Measurements from ENCODE around the gene DNASE2B. TPM values are rescaled to one million over a fixed set of nuclear protein-coding genes. Genes with fewer than 3 reads are reported as not detected.

Gene DNASE2B
- total RNA-seq, 1 experiment from 2014 or later = not detected

DNA sequence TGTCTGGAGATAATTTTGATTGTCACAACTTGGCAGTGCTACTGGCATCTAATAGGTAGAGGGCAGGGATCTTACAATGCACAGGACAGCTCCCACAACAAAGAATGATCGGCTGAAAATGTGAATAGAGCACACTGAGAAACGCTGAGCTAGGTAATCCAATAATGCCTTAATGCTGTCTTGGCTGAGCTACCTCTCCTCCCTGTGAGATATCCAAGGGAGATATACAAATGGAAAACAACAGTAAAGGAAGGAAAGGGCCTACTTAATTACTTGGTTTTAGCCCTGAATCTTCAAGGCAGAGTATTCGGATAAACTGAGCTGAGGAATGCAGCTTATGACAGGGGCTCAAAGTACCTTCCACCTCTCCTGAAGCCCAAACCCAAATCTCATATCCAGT is 2.9 kb downstream of the DNASE2B start:
- H4K91ac ChIP-seq (ENCODE audit: insufficient read length, low read depth, low read length) = no peak overlapping the region
- no peaks in the 10 kb centered on the region for H3K79me2 ChIP-seq (ENCODE audit: insufficient read depth, low read length)
- no peak overlapping the region for H4K8ac ChIP-seq (replicated peaks; ENCODE audit: insufficient read length, low read depth, low read length)
- H3K4me2 ChIP-seq (ENCODE audit: insufficient read depth, insufficient read length, low read length) = no peak overlapping the region
- no peak overlapping the region; the same call in 1 of the 2 replicates for H3K14ac ChIP-seq (ENCODE audit: insufficient read depth, low read length)
- H3K27me3 Mint-ChIP-seq (ENCODE audit: low read depth) = no peaks in the 10 kb centered on the region
- DNase-seq = no peak
- H3K27me3 ChIP-seq (ENCODE audit: insufficient read depth, low read length) = no peaks in the 10 kb centered on the region
- H3K4me1 Mint-ChIP-seq = peaks cover 6 to 11% of the 10 kb centered on the region in 2 experiments; a peak in 3 of 4 replicates
- H3K4me1 ChIP-seq (ENCODE audit: insufficient read depth, low read length) = no peaks in the 10 kb centered on the region
- H3K18ac ChIP-seq (ENCODE audit: insufficient read length, low read depth, low read length) = no peak overlapping the region
- no peak overlapping the region for H2BK5ac ChIP-seq (ENCODE audit: insufficient read length, low read length)
- no peak overlapping the region for H2BK20ac ChIP-seq (ENCODE audit: low read depth, low read length, poor library complexity, severe bottlenecking)
- no peaks in the 10 kb centered on the region for H3K23me2 ChIP-seq (ENCODE audit: insufficient read length, low read depth, low read length, poor library complexity, severe bottlenecking)
- no peaks in the 10 kb centered on the region for H3K79me1 ChIP-seq (ENCODE audit: insufficient read depth, low read depth, low read length, poor library complexity, severe bottlenecking)
- H2BK12ac ChIP-seq (ENCODE audit: insufficient read length, low read depth, low read length) = no peak overlapping the region
- no peaks in the 10 kb centered on the region for H3K36me3 Mint-ChIP-seq (ENCODE audit: insufficient read depth in 1 of 3, low read depth in 3 of 3)
- no peak overlapping the region for H2BK15ac ChIP-seq (ENCODE audit: low read depth, low read length)
- no peak overlapping the region for H3K27ac ChIP-seq (ENCODE audit: insufficient read length, low read depth, low read length)
- H3K9me3 Mint-ChIP-seq = no peaks in the 10 kb centered on the region
- H3T11ph ChIP-seq (ENCODE audit: low read length) = no peak overlapping the region
- H3K9me3 ChIP-seq (ENCODE audit: control insufficient read depth, low read depth, low read length) = no peaks in the 10 kb centered on the region
- H3K4me3 Mint-ChIP-seq = no peak overlapping the region
- 0 out of 7 replicates have a peak overlapping the region, but pooled peaks of 1 of the 3 experiments have one; percentile 23 for H3K27ac Mint-ChIP-seq
- H3K23ac ChIP-seq (ENCODE audit: insufficient read length, low read depth, low read length) = no peak overlapping the region
- no CpG with 5 or more reads among the region's 3 CpGs for WGBS (ENCODE audit: extremely low coverage, insufficient read length, low lambda C conversion rate)
- H3K9ac ChIP-seq (ENCODE audit: extremely low read depth, insufficient read length, low read length) = no peak overlapping the region
- H4K5ac ChIP-seq (ENCODE audit: insufficient read length, low read depth, low read length) = no peak overlapping the region
- no peaks in the 10 kb centered on the region for H4K20me1 ChIP-seq (ENCODE audit: control insufficient read depth, insufficient read depth, insufficient read length)
- H3K56ac ChIP-seq (ENCODE audit: insufficient read length, low read depth, low read length) = no peak overlapping the region
- TF ChIP-seq, protein P1, sequence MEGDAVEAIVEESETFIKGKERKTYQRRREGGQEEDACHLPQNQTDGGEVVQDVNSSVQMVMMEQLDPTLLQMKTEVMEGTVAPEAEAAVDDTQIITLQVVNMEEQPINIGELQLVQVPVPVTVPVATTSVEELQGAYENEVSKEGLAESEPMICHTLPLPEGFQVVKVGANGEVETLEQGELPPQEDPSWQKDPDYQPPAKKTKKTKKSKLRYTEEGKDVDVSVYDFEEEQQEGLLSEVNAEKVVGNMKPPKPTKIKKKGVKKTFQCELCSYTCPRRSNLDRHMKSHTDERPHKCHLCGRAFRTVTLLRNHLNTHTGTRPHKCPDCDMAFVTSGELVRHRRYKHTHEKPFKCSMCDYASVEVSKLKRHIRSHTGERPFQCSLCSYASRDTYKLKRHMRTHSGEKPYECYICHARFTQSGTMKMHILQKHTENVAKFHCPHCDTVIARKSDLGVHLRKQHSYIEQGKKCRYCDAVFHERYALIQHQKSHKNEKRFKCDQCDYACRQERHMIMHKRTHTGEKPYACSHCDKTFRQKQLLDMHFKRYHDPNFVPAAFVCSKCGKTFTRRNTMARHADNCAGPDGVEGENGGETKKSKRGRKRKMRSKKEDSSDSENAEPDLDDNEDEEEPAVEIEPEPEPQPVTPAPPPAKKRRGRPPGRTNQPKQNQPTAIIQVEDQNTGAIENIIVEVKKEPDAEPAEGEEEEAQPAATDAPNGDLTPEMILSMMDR (conservative IDR thresholded peaks at IDR 0.05) = no peak
- no peak overlapping the region for H2AK5ac ChIP-seq (ENCODE audit: insufficient read length, low read length)
- H2AFZ ChIP-seq (ENCODE audit: low read length) = no peak overlapping the region
- no peak overlapping the region for H2BK120ac ChIP-seq (ENCODE audit: low read depth, low read length, poor library complexity, severe bottlenecking)
- no peak overlapping the region for H3K4ac ChIP-seq (ENCODE audit: low read depth, low read length)

Measured in H9 (cell line).